HuH-7 (cell line): ENCODE data around the gene ARPC5L.
"Not testable (repeated sequence)": the region's sequence is repeated elsewhere in the genome, so short reads cannot be mapped to it uniquely, and the experiment has no call there.

Experiments used
- DNase-seq: peaks from one replicate; pipeline ENCODE4 v3.0.0; 2011; ENCODE audit warnings: low spot score

Gene ARPC5L

GRCh38 chr9:124894035-124894740 is 32.3 kb downstream of the ARPC5L start:
- DNase-seq: no peak

- no peak for DNase-seq
These were observed 32.8 kb downstream of the ARPC5L start for GRCh38 chr9:124894741-124895170.

GRCh38 chr9:124897570-124898460 is 35.9 kb downstream of the ARPC5L start:
- peak; percentile 52 for DNase-seq

- DNase-seq: no peak
These were observed 37.9 kb downstream of the ARPC5L start for GRCh38 chr9:124899845-124900244.

- no peak for DNase-seq
These were observed 45.0 kb downstream of the ARPC5L start for GRCh38 chr9:124906966-124907365.

- DNase-seq: no peak
These were observed 46.2 kb downstream of the ARPC5L start for GRCh38 chr9:124908098-124908497.

GRCh38 chr9:124911766-124912165 is 49.8 kb downstream of the ARPC5L start:
- DNase-seq: no peak

- DNase-seq: no peak
These were observed 51.4 kb downstream of the ARPC5L start for GRCh38 chr9:124913378-124913777.

GRCh38 chr9:124914753-124915405 is 52.9 kb downstream of the ARPC5L start:
- no peak for DNase-seq

GRCh38 chr9:124920394-124920793 is 58.5 kb downstream of the ARPC5L start:
- not testable (repeated sequence) for DNase-seq
